Cerebellar nuclear complex (tissue), 1 donor: ENCODE measurements around the gene CSMD2.

Experiments
- DNase-seq, 2 experiments: peaks; one replicate each; lab custom pipeline; 2025; lab: John Stamatoyannopoulos, UW

Gene CSMD2

DNA sequence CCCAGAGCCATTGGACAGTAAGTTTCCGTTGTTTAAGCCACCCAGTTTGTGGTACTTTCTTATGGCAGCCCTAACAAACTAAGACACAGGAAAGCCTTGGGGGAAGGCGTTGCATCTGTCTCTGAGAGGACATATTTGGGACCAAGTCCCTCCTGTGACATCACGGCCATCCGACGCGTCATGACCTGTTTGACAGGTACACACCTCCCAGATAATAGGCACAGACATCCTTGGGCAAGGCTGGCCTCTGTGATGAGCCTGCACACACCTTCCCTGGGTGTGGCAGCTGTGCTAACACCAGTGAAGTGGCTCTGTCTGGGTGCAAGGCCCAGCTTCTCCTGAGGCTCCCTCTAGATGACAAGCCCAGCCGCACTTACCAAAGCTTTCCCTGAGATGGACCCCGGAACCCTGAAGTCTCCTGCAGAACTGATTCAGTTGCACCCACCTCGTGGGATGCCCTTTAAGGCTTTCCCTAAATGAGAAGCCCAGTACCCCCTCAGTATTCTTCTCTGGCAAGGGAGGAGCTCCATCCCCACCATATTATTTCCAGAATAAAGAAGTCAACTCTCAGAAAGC, 556.1 kb downstream of the CSMD2 start:
- no peak for DNase-seq

DNA sequence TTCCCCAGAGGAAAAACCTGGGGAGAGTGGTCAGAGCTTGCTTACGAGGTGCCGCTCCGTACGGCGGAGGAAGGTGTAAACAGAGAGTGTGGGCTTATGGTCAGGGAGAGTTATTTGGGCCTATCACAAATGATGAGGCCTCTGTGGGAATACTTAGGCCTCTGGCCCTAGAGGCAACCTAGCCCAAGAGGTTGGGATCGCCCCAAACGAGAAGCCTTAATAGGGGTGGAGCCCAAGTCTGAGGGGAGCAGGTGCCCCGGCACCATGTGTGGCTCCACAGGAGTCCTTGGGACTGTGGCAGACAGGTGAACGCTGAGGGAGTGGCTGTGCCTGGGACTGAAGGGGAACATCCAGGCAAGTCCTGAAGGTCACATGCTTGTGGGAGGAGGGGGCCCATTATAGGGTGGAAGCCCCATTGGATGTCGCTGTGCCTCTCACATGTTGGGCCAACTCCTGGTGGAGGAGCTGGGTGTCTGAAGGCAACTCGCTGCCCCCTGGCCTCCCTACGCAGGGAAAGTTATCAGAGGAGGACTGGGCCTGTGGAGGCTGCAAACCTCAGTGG, 557.5 kb downstream of the CSMD2 start:
- no peak for DNase-seq

GRCh38 chr1:33606272-33606671, 558.8 kb downstream of the CSMD2 start:
- no peak for DNase-seq

GRCh38 chr1:33602271-33602670, 562.8 kb downstream of the CSMD2 start:
- DNase-seq, result no peak

- no peak for DNase-seq
These were observed 563.3 kb downstream of the CSMD2 start for GRCh38 chr1:33601751-33602150.

- DNase-seq, result no peak
These were observed 565.4 kb downstream of the CSMD2 start for GRCh38 chr1:33599516-33600115.

DNA sequence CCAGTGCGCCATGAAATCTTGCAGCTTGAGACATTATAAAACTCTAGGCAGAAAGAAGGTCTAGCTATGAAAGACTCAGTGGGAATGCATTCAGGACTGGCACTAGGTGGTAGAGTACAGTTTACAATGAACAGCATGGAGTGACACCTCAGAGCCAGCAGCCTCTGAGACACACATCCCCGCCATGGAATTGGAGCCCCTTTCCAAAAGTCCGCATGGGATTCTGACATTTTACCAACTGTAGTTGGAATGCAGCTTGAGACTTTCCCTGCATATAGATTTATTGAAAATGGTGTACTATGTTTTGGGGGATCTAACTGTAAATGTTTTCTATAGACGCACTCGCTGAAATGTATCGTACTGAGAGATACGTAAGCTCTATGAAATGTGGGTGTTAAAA, 576.3 kb downstream of the CSMD2 start:
- no peak for DNase-seq

GRCh38 chr1:33586795-33587194, 578.2 kb downstream of the CSMD2 start:
- no peak for DNase-seq

DNA sequence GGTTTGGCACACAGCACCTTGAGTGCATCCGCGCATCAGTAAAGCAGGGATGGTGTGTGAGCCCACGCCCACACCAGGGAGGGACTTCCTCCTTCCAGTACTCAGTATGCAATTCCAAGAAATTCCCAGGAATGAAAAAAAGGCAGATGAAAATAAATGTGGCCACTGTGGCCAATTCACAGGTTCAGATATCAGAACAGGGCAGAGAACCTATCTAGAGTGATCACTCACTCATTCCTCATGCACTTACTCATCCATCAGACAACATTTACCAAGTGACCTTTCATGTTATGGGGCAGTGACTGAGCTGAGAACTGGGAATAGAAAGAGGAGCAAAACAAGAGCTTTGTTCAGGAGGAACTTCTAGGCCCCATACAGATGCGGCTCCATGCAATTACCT, 578.9 kb downstream of the CSMD2 start:
- DNase-seq, result no peak

DNA sequence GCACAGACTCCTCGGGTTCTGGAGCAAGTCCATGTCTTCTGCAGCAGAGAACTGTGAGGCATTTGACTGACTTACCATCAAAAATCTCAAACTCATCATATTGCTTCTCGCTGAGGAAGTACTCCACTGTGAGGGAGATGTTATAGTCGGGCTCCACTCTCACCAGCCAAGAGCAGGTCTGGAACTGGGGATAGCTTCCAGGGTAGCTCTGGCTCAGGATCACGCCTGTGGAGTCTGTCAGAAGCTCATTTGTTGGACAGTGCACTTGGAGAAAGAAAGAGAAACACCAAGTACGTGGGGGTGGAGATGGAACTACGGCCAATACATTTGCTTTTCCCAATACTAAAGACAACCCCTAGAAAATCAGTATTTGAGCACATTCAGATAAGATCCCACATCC, 581.5 kb downstream of the CSMD2 start:
- DNase-seq, result no peak

- DNase-seq, result no peak
These were observed 586.2 kb downstream of the CSMD2 start for GRCh38 chr1:33578557-33579448.

DNA sequence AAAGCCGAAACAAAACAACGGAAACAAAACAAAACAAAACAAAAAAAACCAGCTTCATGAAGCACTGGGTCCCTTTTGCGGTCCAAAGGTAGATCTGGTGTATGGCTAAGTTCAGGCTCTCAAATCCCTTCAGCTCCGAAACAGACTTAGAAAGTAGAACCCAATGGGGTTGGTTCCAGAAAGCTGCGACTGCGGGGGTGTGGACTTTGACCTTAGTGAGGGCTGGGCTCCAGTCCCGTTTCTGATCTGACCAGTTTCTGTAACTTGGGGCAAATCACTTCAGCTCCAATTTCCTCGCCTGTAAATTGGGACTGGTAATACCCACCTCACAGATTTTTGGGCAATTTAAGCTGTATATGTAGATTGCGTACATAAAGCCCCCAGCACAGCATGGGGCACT, 587.4 kb downstream of the CSMD2 start:
- DNase-seq, result no peak

DNA sequence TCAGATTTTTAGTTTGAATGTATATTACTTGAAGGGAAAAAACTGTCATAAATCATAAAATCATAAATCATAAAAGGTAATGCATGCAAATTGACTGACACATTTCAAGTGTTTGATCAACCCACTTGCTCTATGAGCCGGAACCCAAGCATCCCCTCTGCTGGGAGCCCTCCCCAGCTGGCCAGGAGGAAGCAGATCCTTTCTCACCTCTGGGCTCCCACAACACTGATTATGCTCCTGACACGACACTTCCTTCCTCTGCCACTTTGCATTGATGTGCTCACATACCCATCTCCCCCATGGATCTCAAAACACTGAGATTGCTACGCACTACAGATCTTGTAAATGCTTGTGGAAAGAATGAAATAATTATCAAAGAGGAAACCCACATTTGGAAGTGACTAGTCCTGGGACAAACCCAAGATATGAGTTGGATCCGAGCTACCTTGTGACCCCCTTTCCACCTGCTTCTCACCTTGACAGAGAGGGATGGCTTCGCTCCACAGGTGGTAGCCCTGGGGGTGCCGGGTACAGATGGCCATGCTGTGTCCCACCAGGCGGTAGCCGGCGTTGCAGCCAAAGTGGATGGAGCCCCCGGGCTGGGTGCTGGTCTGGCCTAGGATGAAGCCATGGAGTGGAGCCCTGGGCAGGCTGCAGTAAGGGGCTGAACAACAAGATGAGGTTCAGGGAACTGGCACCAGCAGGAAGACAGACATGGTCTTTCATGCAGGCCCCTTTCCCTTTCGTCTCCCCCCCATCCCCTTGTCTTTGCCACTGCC, 588.0 kb downstream of the CSMD2 start:
- no peak for DNase-seq

DNA sequence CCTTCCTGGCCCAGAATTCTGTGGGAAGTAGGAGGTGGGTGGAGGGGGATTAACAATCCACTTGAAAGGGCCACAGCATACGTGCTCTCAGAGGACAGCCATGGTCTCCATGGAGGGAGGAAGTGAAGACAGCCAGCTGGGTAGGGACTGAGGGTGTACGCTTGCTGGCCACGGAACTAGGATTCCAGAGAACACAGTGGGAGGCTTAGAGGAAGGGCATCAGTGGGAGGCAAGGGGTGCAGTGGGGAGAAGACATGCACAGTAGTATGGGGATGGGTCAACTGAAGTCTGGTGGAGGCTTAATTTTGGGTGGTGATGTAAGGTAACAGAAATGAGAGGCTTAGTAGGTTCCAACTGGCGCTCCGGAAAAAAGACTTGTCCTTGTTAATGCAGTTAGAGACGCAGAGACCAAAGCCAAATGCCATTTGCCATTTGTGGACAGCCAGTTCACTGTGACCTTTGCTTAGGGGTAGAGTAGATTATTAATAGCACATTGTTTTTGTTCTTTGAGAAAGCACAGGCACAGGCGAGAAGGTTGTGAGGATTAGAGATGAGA, 589.6 kb downstream of the CSMD2 start:
- no peak for DNase-seq

GRCh38 chr1:33573661-33574060, 591.4 kb downstream of the CSMD2 start:
- no peak for DNase-seq

DNA sequence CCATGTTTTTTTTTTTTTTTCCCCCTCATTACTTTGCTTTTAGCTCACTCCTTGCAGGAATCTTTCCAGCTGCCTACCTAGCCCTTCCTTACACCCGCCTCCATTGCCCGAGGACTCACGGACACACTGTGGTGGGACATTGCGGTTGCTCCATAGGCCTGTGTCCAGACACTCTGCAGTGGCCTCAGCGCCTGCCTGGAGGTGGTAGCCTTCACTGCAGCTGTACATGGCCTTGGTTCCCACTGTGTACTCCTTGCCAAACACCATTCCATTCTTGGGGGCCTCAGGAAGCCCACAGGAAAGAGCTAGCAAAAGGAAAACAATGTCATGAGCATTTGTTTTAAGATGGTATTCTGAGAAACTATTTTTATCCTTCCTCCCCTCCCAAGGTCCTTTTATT, 592.6 kb downstream of the CSMD2 start:
- no peak for DNase-seq

- DNase-seq, result no peak
These were observed 595.7 kb downstream of the CSMD2 start for GRCh38 chr1:33569331-33569730.

- DNase-seq, result no peak
These were observed 601.3 kb downstream of the CSMD2 start for GRCh38 chr1:33563699-33564098.

DNA sequence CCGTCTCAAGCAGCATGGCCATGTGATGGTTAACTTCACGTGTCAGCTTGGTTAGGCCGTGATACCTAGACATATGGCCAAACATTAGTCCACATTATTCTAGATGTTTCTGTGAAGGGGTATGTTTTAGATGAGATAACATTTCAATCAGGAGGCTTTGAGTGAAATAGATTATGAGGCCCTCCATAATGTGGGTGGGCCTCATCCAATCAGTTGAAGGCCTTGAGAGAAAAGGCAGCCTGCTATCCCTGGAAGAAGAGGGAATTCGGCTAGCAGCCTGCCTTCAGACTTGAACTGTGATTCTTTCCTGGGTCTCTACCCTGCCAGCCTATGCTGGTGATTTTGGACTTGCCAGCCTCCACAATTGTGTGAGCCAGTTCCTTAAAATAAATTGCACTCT, 602.5 kb downstream of the CSMD2 start:
- no peak for DNase-seq

DNA sequence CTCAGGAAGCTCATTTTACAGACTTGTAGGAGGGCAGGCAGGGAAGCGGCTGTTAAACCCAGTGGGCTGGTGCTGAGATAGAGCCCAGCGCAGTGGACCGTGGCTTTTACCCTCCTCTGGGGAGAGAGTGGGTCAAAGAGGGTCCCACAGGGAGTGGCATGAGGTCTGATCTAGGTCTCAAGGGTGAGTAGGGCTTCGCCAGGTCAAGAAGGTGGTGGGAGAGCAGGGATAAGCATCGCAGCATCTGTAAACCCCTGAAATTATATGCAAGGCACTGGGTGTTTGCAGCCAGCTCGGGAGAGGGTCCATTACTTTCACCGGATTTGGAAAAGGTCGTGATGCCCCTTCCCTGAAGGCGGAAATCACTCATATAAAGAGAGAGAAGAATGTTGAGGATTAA, 603.5 kb downstream of the CSMD2 start:
- DNase-seq, result no peak

GRCh38 chr1:33560680-33561079, 604.4 kb downstream of the CSMD2 start:
- no peak for DNase-seq

DNA sequence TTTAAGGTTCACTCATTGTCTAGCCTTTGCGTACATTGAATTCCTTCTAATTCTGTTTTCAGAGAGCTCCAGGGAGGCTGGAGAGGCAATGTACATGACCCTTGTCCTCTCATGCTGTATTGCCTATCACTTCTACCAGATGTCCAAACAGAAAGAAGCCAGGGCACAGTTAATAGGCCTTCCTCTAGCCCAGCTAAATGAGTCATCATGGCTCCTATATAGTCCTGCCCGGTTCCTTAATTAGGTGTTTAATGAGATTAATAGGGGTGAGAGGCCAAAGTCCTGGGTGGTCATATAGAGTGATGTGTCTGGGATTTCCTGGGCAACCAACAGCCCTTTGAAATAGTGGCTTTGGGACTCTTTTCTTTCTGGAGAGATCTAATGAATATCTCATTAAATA, 616.3 kb downstream of the CSMD2 start:
- no peak for DNase-seq
